HepG2 (cell line): Measurements from ENCODE around the gene CNTN4. TPM values are rescaled to one million over a fixed set of nuclear protein-coding genes. Genes with fewer than 3 reads are reported as not detected.
A peak's percentile ranks its signal among the peaks of the same experiment; 100 is the strongest.

Experiments
- ATAC-seq: fragments of 200-7000 bp; cut with Tn5 transposase; 3 replicates; pipeline ENCODE4 v1.9.1; 2020; ENCODE audit warnings: mild to moderate bottlenecking, moderate library complexity
- BruUV-seq: library from RNA; stranded (reverse); fragments of 400-500 nt; replicated peaks from 2 replicates; lab custom pipeline; 2021; lab: Mats Ljungman, UMichigan
- CTCF ChIA-PET: fragments of 300-600 bp; formaldehyde crosslinking; extraction: SDS; loops from one replicate; lab custom pipeline; 2021; ENCODE audit warnings: low total read pairs, inconsistent platforms, low intra/inter-chr PET ratio; lab: Yijun Ruan, JAX
- POLR2A ChIA-PET: fragments of 350-600 bp; sonication (Branson Sonifier 250); formaldehyde crosslinking; loops from one replicate; lab custom pipeline; 2020; ENCODE audit warnings: antibody characterized with exemption, inconsistent platforms; lab: Yijun Ruan, JAX
- DNase-seq: peaks from one replicate; pipeline ENCODE4 v3.0.0-alpha.2; 2015; ENCODE audit warnings: low spot score
- FAIRE-seq: peaks from 3 replicates; lab custom pipeline; 2011; peaks lifted over from hg19 to GRCh38; lab: Jason Lieb, UNC
- H2AFZ ChIP-seq: one replicate; pipeline ENCODE4 v1.6.1; 2011; ENCODE audit warnings: low read length, inconsistent platforms
- H3K27ac ChIP-seq: fragments of 300-600 bp; 3 replicates; pipeline ENCODE4 v1.8.0; 2011; ENCODE audit warnings: mixed run types, mild to moderate bottlenecking, mixed read lengths, low read length, inconsistent platforms; ENCODE audit not compliant: insufficient read depth; ENCODE audit errors: extremely low read length
- H3K27me3 ChIP-seq, 2 experiments: fragments of 200-600 bp in 1 of 2; 2 replicates in 1 of 2; 3 replicates in 1 of 2; pipeline versions ENCODE4 v1.6.0 to v1.8.0; 2011; ENCODE audit warnings: low read length in 2 of 2, mild to moderate bottlenecking in 2 of 2, moderate library complexity in 2 of 2, inconsistent platforms in 1 of 2; ENCODE audit not compliant: insufficient read depth in 2 of 2, control insufficient read depth in 1 of 2
- H3K36me3 ChIP-seq, 2 experiments: fragments of 200-600 bp in 1 of 2; replicated peaks in 1 of 2; 2 replicates in 1 of 2; 3 replicates in 1 of 2; pipeline versions ENCODE4 v1.5.1 to v1.8.0; 2011; ENCODE audit warnings: low read length in 2 of 2, inconsistent platforms in 1 of 2; ENCODE audit not compliant: insufficient read depth in 2 of 2, control insufficient read depth in 1 of 2
- H3K4me1 ChIP-seq: 2 replicates; pipeline ENCODE4 v1.5.1; 2012; ENCODE audit warnings: low read length, inconsistent platforms; ENCODE audit not compliant: insufficient read depth
- H3K4me2 ChIP-seq: 2 replicates; pipeline ENCODE4 v1.6.0; 2011; ENCODE audit warnings: low read depth, low read length, inconsistent platforms
- H3K4me3 ChIP-seq, 3 experiments: fragments of 200-600 bp in 1 of 3; sonication (generic), shearing (Covaris generic) in 1 of 3; replicated peaks in 1 of 3; 2 replicates each; pipeline ENCODE4 v1.5.1; 2011 to 2016; ENCODE audit warnings: low read length in 3 of 3, inconsistent platforms in 2 of 3, low read depth in 2 of 3, mild to moderate bottlenecking in 2 of 3, control low read depth in 1 of 3, mixed read lengths in 1 of 3; ENCODE audit not compliant: insufficient read depth in 1 of 3
- H3K79me2 ChIP-seq: one replicate; pipeline ENCODE4 v1.6.1; 2011; ENCODE audit warnings: low read length, inconsistent platforms; ENCODE audit not compliant: insufficient read depth
- H3K9ac ChIP-seq: 2 replicates; pipeline ENCODE4 v1.6.0; 2011; ENCODE audit warnings: mild to moderate bottlenecking, low read depth, low read length, inconsistent platforms; ENCODE audit not compliant: insufficient read depth
- H3K9me3 ChIP-seq: 2 replicates; pipeline ENCODE4 v1.5.1; 2012; ENCODE audit warnings: mild to moderate bottlenecking, low read length
- H4K20me1 ChIP-seq: 2 replicates; pipeline ENCODE4 v1.6.0; 2011; ENCODE audit warnings: inconsistent platforms, mild to moderate bottlenecking, low read length, moderate library complexity; ENCODE audit not compliant: insufficient read depth
- ADNP ChIP-seq: sonication (generic); formaldehyde crosslinking; IDR thresholded peaks from 2 replicates; pipeline ENCODE4 v1.4.0; 2020; ENCODE audit warnings: missing genetic modification reagents
- ATF5 ChIP-seq: sonication (generic); formaldehyde crosslinking; IDR thresholded peaks from 2 replicates; pipeline ENCODE4 v1.4.0; 2020; ENCODE audit warnings: mild to moderate bottlenecking, low read depth, missing genetic modification reagents
- BORCS8-MEF2B ChIP-seq: sonication (generic); formaldehyde crosslinking; IDR thresholded peaks from 2 replicates; pipeline ENCODE4 v1.8.0; 2022; ENCODE audit warnings: mild to moderate bottlenecking, missing genetic modification reagents
- EED ChIP-seq: sonication (generic); formaldehyde crosslinking; IDR thresholded peaks from 2 replicates; pipeline ENCODE4 v1.5.0; 2020; ENCODE audit warnings: mild to moderate bottlenecking, missing genetic modification reagents
- ETS1 ChIP-seq: sonication (generic); formaldehyde crosslinking; IDR thresholded peaks from 2 replicates; pipeline ENCODE4 v1.4.0; 2020; ENCODE audit warnings: missing genetic modification reagents
- GTF3A ChIP-seq: sonication (generic); formaldehyde crosslinking; conservative IDR thresholded peaks from 2 replicates; pipeline ENCODE4 v1.4.0; 2020; ENCODE audit warnings: mild to moderate bottlenecking, missing genetic modification reagents
- MTA1 ChIP-seq: sonication (generic); formaldehyde crosslinking; IDR thresholded peaks from 2 replicates; pipeline ENCODE4 v1.4.0; 2020; ENCODE audit warnings: missing genetic modification reagents, mild to moderate bottlenecking, borderline replicate concordance
- RAD51 ChIP-seq: fragments of 450-650 bp; IDR thresholded peaks from 2 replicates; pipeline ENCODE4 v1.6.1; 2016; ENCODE audit warnings: borderline replicate concordance
- TERF1 ChIP-seq: sonication (generic); formaldehyde crosslinking; IDR thresholded peaks from 2 replicates; pipeline ENCODE4 v1.8.0; 2022; ENCODE audit warnings: mild to moderate bottlenecking, missing genetic modification reagents, moderate library complexity
- THYN1 ChIP-seq: sonication (generic); formaldehyde crosslinking; IDR thresholded peaks from 2 replicates; pipeline ENCODE4 v1.8.1; 2023; ENCODE audit warnings: low read depth, mild to moderate bottlenecking, moderate library complexity, missing genetic modification reagents, borderline replicate concordance
- ZBTB14 ChIP-seq: sonication (generic); formaldehyde crosslinking; IDR thresholded peaks from 2 replicates; pipeline ENCODE4 v1.4.0; 2020; ENCODE audit warnings: missing genetic modification reagents
- ZNF292 ChIP-seq: sonication (generic); formaldehyde crosslinking; IDR thresholded peaks from 2 replicates; pipeline ENCODE4 v1.8.1; 2022; ENCODE audit warnings: mild to moderate bottlenecking, low read depth, missing genetic modification reagents, borderline replicate concordance
- ZNF614 ChIP-seq: IDR thresholded peaks from 2 replicates; pipeline ENCODE4 v1.6.1; 2018; ENCODE audit warnings: missing biosample characterization, missing genetic modification reagents, inconsistent platforms, borderline replicate concordance
- ZNF652 ChIP-seq: IDR thresholded peaks from 2 replicates; pipeline ENCODE4 v1.6.1; 2016; ENCODE audit warnings: low read depth, borderline replicate concordance
- ZNF776 ChIP-seq: sonication (generic); formaldehyde crosslinking; IDR thresholded peaks from 2 replicates; pipeline ENCODE4 v1.4.0; 2020; ENCODE audit warnings: mild to moderate bottlenecking, missing genetic modification reagents
- ZNF777 ChIP-seq: sonication (generic); formaldehyde crosslinking; IDR thresholded peaks from 2 replicates; pipeline ENCODE4 v1.4.0; 2020; ENCODE audit warnings: missing genetic modification reagents
- ZNF788 ChIP-seq: sonication (generic); formaldehyde crosslinking; IDR thresholded peaks from 2 replicates; pipeline ENCODE4 v1.5.0; 2020; ENCODE audit warnings: mild to moderate bottlenecking, missing genetic modification reagents, borderline replicate concordance
- WGBS: methylation state at CpG from one replicate; pipeline ENCODE4 v1.1.6; 2017; ENCODE audit warnings: low lambda C conversion rate; 5-methylcytosine and 5-hydroxymethylcytosine counted together
- in situ Hi-C: cut with HindIII; loops from 2 replicates; pipeline ENCODE4 v1.10.0; 2017; ENCODE audit warnings: low pct_unique_long_range_greater_than_20kb; ENCODE audit not compliant: extremely low pct_ligation_motif_present
- intact Hi-C: fragments of 100-400 bp; cut with micrococcal nuclease; formaldehyde crosslinking; loops from one replicate; pipeline ENCODE4 v1.10.0; 2022; ENCODE audit not compliant: unreplicated experiment
- polyA plus RNA-seq, 8 experiments: library from polyadenylated mRNA; depleted of rRNA in 3 of 8; stranded (reverse) in 7 of 8; unstranded in 1 of 8; fragments of >200 nt; fragmentation: Illumina TruSeq in 4 of 8; extraction: Trizol in 4 of 8; gene quantifications; 2 replicates each; pipeline versions ENCODE4 v1.2.1 to v1.2.3, GENCODE V29; 2011 to 2016; ENCODE audit warnings: low read depth in 4 of 8, missing spikeins in 1 of 8, mixed read lengths in 1 of 8; ENCODE audit not compliant: insufficient read depth in 1 of 8
- total RNA-seq, 5 experiments: library from RNA; depleted of rRNA; stranded (reverse); fragments of >200 nt; fragmentation: Illumina TruSeq; extraction: Trizol; gene quantifications; 2 replicates each; pipeline ENCODE4 v1.2.3, GENCODE V29; 2016; ENCODE audit warnings: low read depth in 1 of 5

CNTN4 gene
- total and polyA plus RNA-seq, 2 of the 13 experiments (the other 11 are each of a cell fraction or from before 2014, with no cell fraction given), result 0.01 to 0.13 TPM

- TF ChIP-seq THYN1 (CRISPR knock-in tag) (no peak), GTF3A (CRISPR knock-in tag) (no peak), TERF1 (CRISPR knock-in tag) (no peak), ZNF777 (peak; percentile 94), RAD51 (no peak), ZNF614 (CRISPR knock-in tag) (no peak), ZNF776 (CRISPR knock-in tag) (no peak), EED (CRISPR knock-in tag) (no peak)
Observed at GRCh38 chr3:2098398-2099027, at the start of gene CNTN4 (continued).

GRCh38 chr3:2061360-2061759 is 37.3 kb upstream of the CNTN4 start:
- BruUV-seq, result no TSS peak
- no peak overlapping the region for H3K9ac ChIP-seq
- H3K27ac ChIP-seq, result no peak overlapping the region
- in situ Hi-C loops, result no loop called here
- H4K20me1 ChIP-seq, result no peaks in the 10 kb centered on the region
- H3K4me3 ChIP-seq, result no peak overlapping the region
- no peaks in the 10 kb centered on the region for H3K36me3 ChIP-seq
- no peak overlapping the region for H2AFZ ChIP-seq
- ATAC-seq, result no peak
- H3K79me2 ChIP-seq, result no peaks in the 10 kb centered on the region
- CTCF ChIA-PET, result no interaction called here
- peaks cover 74% of the 10 kb centered on the region for H3K9me3 ChIP-seq
- no peak for FAIRE-seq
- no peaks in the 10 kb centered on the region for H3K4me1 ChIP-seq
- no peak for DNase-seq
- 47% methylated on average over 4 of the region's 4 CpGs for WGBS
- H3K4me2 ChIP-seq, result no peak overlapping the region
- intact Hi-C loops, result no loop called here
- H3K27me3 ChIP-seq, result no peaks in the 10 kb centered on the region
- POLR2A ChIA-PET, result no interaction called here
- TF ChIP-seq ETS1 (CRISPR knock-in tag), result no peak
- TF ChIP-seq ADNP, result no peak
- TF ChIP-seq ZBTB14, result no peak
- TF ChIP-seq ATF5 (CRISPR knock-in tag), result no peak
- TF ChIP-seq ZNF788 (CRISPR knock-in tag), result no peak
- TF ChIP-seq ZNF292 (CRISPR knock-in tag), result no peak
- no peak for TF ChIP-seq BORCS8-MEF2B (CRISPR knock-in tag)
- no peak for TF ChIP-seq MTA1 (CRISPR knock-in tag)
- TF ChIP-seq ZNF652 (CRISPR knock-in tag), result no peak
